PFSK-1 (cell line): ENCODE data around the gene ZNF385D.

Source experiments
- POLR2AphosphoS5 ChIP-seq: IDR thresholded peaks from 2 replicates; pipeline ENCODE4 v1.6.1; 2012; ENCODE audit warnings: low read depth, mild to moderate bottlenecking, control low read depth, low read length, moderate library complexity
- REST ChIP-seq, 2 experiments: IDR thresholded peaks; 2 replicates each; pipeline versions ENCODE4 v1.6.1 to v1.8.0; 2011 to 2012; ENCODE audit warnings: low read depth in 2 of 2, low read length in 2 of 2, control low read depth in 1 of 2, inconsistent platforms in 1 of 2, mild to moderate bottlenecking in 1 of 2, moderate library complexity in 1 of 2; ENCODE audit not compliant: insufficient read depth in 1 of 2
- SIN3A ChIP-seq: IDR thresholded peaks from 2 replicates; pipeline ENCODE4 v1.6.1; 2012; ENCODE audit warnings: mild to moderate bottlenecking, low read length, moderate library complexity, borderline replicate concordance; ENCODE audit not compliant: insufficient read depth

- TF ChIP-seq POLR2AphosphoS5 (no peak), SIN3A (no peak), REST (IDR thresholded peaks at IDR 0.05; ENCODE audit: insufficient read depth in 1 of 2, low read depth in 2 of 2, low read length in 2 of 2) (no peak)
Observed at GRCh38 chr3:21766002-21766401, 15.0 kb upstream of the ZNF385D start.
